Vagina (tissue), 2 donors: ENCODE measurements around the gene AKAP6. TPM values are rescaled to one million over a fixed set of nuclear protein-coding genes. Genes with fewer than 3 reads are reported as not detected.

Experiments used
- DNase-seq, 2 donors: peaks; one replicate each; pipeline ENCODE4 v3.0.0-alpha.2; 2017; ENCODE audit errors: extremely low spot score in 2 of 2
- H3K27ac ChIP-seq: fragments of 200-600 bp; sonication (generic); one replicate; pipeline ENCODE4 v1.5.1; 2019
- H3K27me3 ChIP-seq: fragments of 200-600 bp; sonication (generic); one replicate; pipeline ENCODE4 v1.5.1; 2019
- H3K36me3 ChIP-seq, 2 donors: fragments of 200-600 bp; sonication (generic); one replicate each; pipeline ENCODE4 v1.5.1; 2017 to 2019
- H3K4me1 ChIP-seq: fragments of 200-600 bp; sonication (generic); one replicate; pipeline ENCODE4 v1.5.1; 2019
- H3K4me3 ChIP-seq, 2 donors: fragments of 200-600 bp; sonication (generic); 1 replicate in 1 of 2; 2 replicates in 1 of 2; pipeline ENCODE4 v1.5.1; 2016 to 2019
- H3K9me3 ChIP-seq: fragments of 200-600 bp; sonication (generic); one replicate; pipeline ENCODE4 v1.5.1; 2019
- POLR2A ChIP-seq, 2 donors: fragments of 450-650 bp; IDR thresholded peaks; one replicate each; pipeline ENCODE4 v1.6.1; 2017; ENCODE audit warnings: antibody characterized with exemption in 2 of 2, mild to moderate bottlenecking in 2 of 2, moderate library complexity in 2 of 2
- POLR2AphosphoS5 ChIP-seq, 2 donors: sonication (generic); formaldehyde crosslinking; IDR thresholded peaks; one replicate each; pipeline ENCODE4 v1.9.0; 2017; ENCODE audit warnings: antibody characterized with exemption in 2 of 2, mild to moderate bottlenecking in 2 of 2, low read depth in 1 of 2; ENCODE audit not compliant: insufficient read depth in 1 of 2
- intact Hi-C: fragments of 100-400 bp; cut with DNase I; formaldehyde crosslinking; loops from one replicate; pipeline ENCODE4 v1.15.1; 2023
- total RNA-seq: library from RNA; depleted of rRNA; stranded (reverse); fragments of >200 nt; gene quantifications from one replicate; pipeline ENCODE4 v1.2.3, GENCODE V29; 2016
- TF ChIP-seq, protein P1 (sequence below), 3 experiments: fragments of 450-650 bp in 2 of 3; fragments of 200-600 bp in 1 of 3; sonication (generic) in 1 of 3; IDR thresholded peaks; one replicate each; pipeline ENCODE4 v1.5.1; 2017 to 2019; ENCODE audit warnings: antibody characterized with exemption in 3 of 3, mild to moderate bottlenecking in 2 of 3, moderate library complexity in 2 of 3

Gene AKAP6
- total RNA-seq, 1 donor from 2014 or later: 3.9 TPM

- no peak overlapping the region for H3K27ac ChIP-seq
- H3K4me3 ChIP-seq: no peak overlapping the region
- H3K27me3 ChIP-seq: no peaks in the 10 kb centered on the region
- TF ChIP-seq, protein P1, sequence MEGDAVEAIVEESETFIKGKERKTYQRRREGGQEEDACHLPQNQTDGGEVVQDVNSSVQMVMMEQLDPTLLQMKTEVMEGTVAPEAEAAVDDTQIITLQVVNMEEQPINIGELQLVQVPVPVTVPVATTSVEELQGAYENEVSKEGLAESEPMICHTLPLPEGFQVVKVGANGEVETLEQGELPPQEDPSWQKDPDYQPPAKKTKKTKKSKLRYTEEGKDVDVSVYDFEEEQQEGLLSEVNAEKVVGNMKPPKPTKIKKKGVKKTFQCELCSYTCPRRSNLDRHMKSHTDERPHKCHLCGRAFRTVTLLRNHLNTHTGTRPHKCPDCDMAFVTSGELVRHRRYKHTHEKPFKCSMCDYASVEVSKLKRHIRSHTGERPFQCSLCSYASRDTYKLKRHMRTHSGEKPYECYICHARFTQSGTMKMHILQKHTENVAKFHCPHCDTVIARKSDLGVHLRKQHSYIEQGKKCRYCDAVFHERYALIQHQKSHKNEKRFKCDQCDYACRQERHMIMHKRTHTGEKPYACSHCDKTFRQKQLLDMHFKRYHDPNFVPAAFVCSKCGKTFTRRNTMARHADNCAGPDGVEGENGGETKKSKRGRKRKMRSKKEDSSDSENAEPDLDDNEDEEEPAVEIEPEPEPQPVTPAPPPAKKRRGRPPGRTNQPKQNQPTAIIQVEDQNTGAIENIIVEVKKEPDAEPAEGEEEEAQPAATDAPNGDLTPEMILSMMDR (IDR thresholded peaks at IDR 0.05): no peak
- TF ChIP-seq POLR2AphosphoS5 (IDR thresholded peaks at IDR 0.05; ENCODE audit: insufficient read depth in 1 of 2, low read depth in 1 of 2): no peak
- TF ChIP-seq POLR2A (IDR thresholded peaks at IDR 0.05): no peak
- no peaks in the 10 kb centered on the region for H3K9me3 ChIP-seq
- H3K4me1 ChIP-seq: no peaks in the 10 kb centered on the region
- H3K36me3 ChIP-seq: no peaks in the 10 kb centered on the region
- no peak for DNase-seq
- intact Hi-C loops: no loop called here
Measured at GRCh38 chr14:32450919-32451675, 122.0 kb downstream of the AKAP6 start.

- H3K36me3 ChIP-seq: no peaks in the 10 kb centered on the region
- TF ChIP-seq POLR2AphosphoS5 (IDR thresholded peaks at IDR 0.05; ENCODE audit: insufficient read depth in 1 of 2, low read depth in 1 of 2): peak in 1 of 2 donors; percentile 7
- TF ChIP-seq, protein P1 (IDR thresholded peaks at IDR 0.05): no peak
- no peaks in the 10 kb centered on the region for H3K4me1 ChIP-seq
- intact Hi-C loops: no loop called here
- H3K27ac ChIP-seq: no peak overlapping the region
- H3K9me3 ChIP-seq: no peaks in the 10 kb centered on the region
- no peak for DNase-seq
- H3K27me3 ChIP-seq: no peaks in the 10 kb centered on the region
- H3K4me3 ChIP-seq: no peak overlapping the region
Measured at GRCh38 chr14:32453857-32454810, 125.0 kb downstream of the AKAP6 start.

DNA sequence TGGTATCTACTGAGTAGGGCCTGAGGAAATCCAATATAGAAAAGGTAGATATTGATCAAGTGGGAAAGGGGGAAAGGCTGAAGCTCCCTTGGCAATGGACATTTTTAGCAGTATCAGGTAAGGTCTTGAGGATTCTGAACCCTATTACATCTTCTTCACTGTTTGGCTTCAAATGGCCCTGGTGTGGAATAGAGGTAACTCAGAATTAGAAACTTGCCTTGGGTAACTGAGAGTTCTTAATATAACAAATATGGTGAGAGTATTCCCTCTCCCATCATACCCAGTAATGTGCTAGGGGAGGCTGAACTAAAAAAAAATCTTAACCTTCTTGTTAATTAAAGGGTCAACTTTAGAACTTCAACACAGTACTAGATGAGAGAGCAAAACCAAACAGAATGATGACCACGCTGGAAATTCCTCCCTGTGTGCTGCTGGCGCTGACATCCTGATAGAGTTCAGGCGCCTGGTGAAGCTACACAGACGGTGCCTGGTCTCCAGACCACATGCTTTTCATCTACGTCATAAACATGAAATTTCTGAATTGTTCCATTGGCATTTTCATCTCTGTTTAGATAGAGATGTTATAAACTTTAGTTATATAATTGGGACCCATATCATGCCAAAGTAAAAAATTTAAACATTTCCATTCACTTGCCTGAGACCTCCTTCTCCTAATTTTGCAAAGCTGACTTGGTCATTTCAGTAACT, 128.3 kb downstream of the AKAP6 start:
- no peak overlapping the region for H3K4me3 ChIP-seq
- TF ChIP-seq, protein P1 (IDR thresholded peaks at IDR 0.05): no peak
- TF ChIP-seq POLR2AphosphoS5 (IDR thresholded peaks at IDR 0.05; ENCODE audit: insufficient read depth in 1 of 2, low read depth in 1 of 2): no peak
- TF ChIP-seq POLR2A (IDR thresholded peaks at IDR 0.05): no peak
- H3K27ac ChIP-seq: no peak overlapping the region
- H3K4me1 ChIP-seq: no peaks in the 10 kb centered on the region
- DNase-seq: no peak
- no peaks in the 10 kb centered on the region for H3K36me3 ChIP-seq
- intact Hi-C loops: no loop called here
- H3K27me3 ChIP-seq: no peaks in the 10 kb centered on the region
- H3K9me3 ChIP-seq: no peaks in the 10 kb centered on the region

DNA sequence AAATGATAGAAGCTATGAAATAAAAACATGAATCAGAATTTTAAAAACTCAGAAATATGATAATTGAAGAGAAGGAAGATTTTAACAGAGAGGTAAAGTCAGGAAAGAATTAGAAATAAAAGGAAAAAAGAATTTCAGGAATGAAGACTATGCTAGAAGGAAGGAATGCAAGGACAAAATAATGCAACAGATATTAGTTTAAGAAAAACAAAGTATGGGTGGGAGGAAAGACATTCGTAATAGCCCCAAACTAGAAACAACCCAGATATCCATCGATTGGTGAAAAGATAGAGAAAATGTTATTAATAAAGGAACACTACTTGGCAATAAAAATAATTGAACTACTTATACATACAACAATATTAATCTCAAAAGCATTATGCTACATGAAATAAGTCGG, 129.6 kb downstream of the AKAP6 start:
- intact Hi-C loops: no loop called here
- Histone ChIP-seq H3K9me3 (no peaks in the 10 kb centered on the region), H3K4me3 (no peak overlapping the region), H3K4me1 (no peaks in the 10 kb centered on the region), H3K27ac (no peak overlapping the region), H3K27me3 (no peaks in the 10 kb centered on the region), H3K36me3 (no peaks in the 10 kb centered on the region)
- TF ChIP-seq POLR2AphosphoS5 (IDR thresholded peaks at IDR 0.05; ENCODE audit: insufficient read depth in 1 of 2, low read depth in 1 of 2): no peak
- TF ChIP-seq POLR2A (IDR thresholded peaks at IDR 0.05): no peak
- TF ChIP-seq, protein P1 (IDR thresholded peaks at IDR 0.05): no peak
- no peak for DNase-seq
